ENCODE data around the gene RIPOR2.
A peak's percentile ranks its signal among the peaks of the same experiment; 100 is the strongest.

RIPOR2 gene

GRCh38 chr6:24961852-24962251 lies 26.1 kb upstream of the RIPOR2 start:
- Histone ChIP-seq H3K9me3 (ENCODE audit: control insufficient read depth, insufficient read depth, low read depth, low read length) (no peaks in the 10 kb centered on the region), H3K36me3 (ENCODE audit: control insufficient read depth in 2 of 2, insufficient read depth in 1 of 2, low read length in 2 of 2) (no peaks in the 10 kb centered on the region), H3K4me1 (ENCODE audit: control insufficient read depth, insufficient read depth, low read length) (peaks cover 6% of the 10 kb centered on the region; the same call in 1 of the 2 replicates), H3K4me3 (ENCODE audit: low read depth, low read length) (no peak overlapping the region), H3K27ac (ENCODE audit: extremely low read depth, low read depth, low read length) (no peak overlapping the region)
- ChIA-PET POLR2A (no interaction called here), CTCF (interaction anchor here (0.6 to 3.4 kb wide), 5 partner anchors 25 to 528 kb away, joined by 3 to 16 read pairs (median 3); no protein-coding TSS in a partner anchor)
- TF ChIP-seq ZNF155 (tag by site-specific recombination; IDR thresholded peaks at IDR 0.05) (no peak), ZSCAN18 (tag by site-specific recombination; IDR thresholded peaks at IDR 0.05) (no peak), ZNF311 (tag by site-specific recombination; IDR thresholded peaks at IDR 0.05; ENCODE audit: borderline replicate concordance) (no peak), ZNF707 (tag by site-specific recombination; IDR thresholded peaks at IDR 0.05) (no peak), HIC1 (tag by site-specific recombination; IDR thresholded peaks at IDR 0.05) (no peak), BCL6B (tag by site-specific recombination; IDR thresholded peaks at IDR 0.05) (no peak), KLF7 (tag by site-specific recombination; IDR thresholded peaks at IDR 0.05; ENCODE audit: borderline replicate concordance) (no peak), ZNF830 (tag by site-specific recombination; IDR thresholded peaks at IDR 0.05; ENCODE audit: low read depth) (no peak), ZNF701 (tag by site-specific recombination; IDR thresholded peaks at IDR 0.05) (no peak), ZNF571 (tag by site-specific recombination; IDR thresholded peaks at IDR 0.05) (no peak), ZNF174 (tag by site-specific recombination; IDR thresholded peaks at IDR 0.05) (no peak), SCRT1 (tag by site-specific recombination; IDR thresholded peaks at IDR 0.05; ENCODE audit: borderline replicate concordance) (no peak), ZNF24 (tag by site-specific recombination; IDR thresholded peaks at IDR 0.05) (no peak), ZNF362 (tag by site-specific recombination; IDR thresholded peaks at IDR 0.05) (no peak), MYNN (tag by site-specific recombination; IDR thresholded peaks at IDR 0.05; ENCODE audit: borderline replicate concordance) (no peak), ZNF37A (tag by site-specific recombination; IDR thresholded peaks at IDR 0.05) (no peak)

- H3K27ac ChIP-seq (ENCODE audit: extremely low read depth, low read depth, low read length) = no peak overlapping the region
- no peak overlapping the region for H3K4me3 ChIP-seq (ENCODE audit: low read depth, low read length)
- no peaks in the 10 kb centered on the region for H3K36me3 ChIP-seq (ENCODE audit: control insufficient read depth in 2 of 2, insufficient read depth in 1 of 2, low read length in 2 of 2)
- ChIA-PET CTCF (interaction anchor here (2.8 to 3.4 kb wide), 2 partner anchors 28 to 30 kb away, joined by 12 to 16 read pairs; no protein-coding TSS in a partner anchor), POLR2A (no interaction called here)
- H3K4me1 ChIP-seq (ENCODE audit: control insufficient read depth, insufficient read depth, low read length) = peaks cover 6% of the 10 kb centered on the region; the same call in 1 of the 2 replicates
- no peaks in the 10 kb centered on the region for H3K9me3 ChIP-seq (ENCODE audit: control insufficient read depth, insufficient read depth, low read depth, low read length)
- TF ChIP-seq ZNF311 (tag by site-specific recombination; IDR thresholded peaks at IDR 0.05; ENCODE audit: borderline replicate concordance) (no peak), ZNF112 (tag by site-specific recombination; IDR thresholded peaks at IDR 0.05) (no peak), ZNF580 (tag by site-specific recombination; IDR thresholded peaks at IDR 0.05) (peak; percentile 78), KLF16 (tag by site-specific recombination; IDR thresholded peaks at IDR 0.05) (no peak), ZNF37A (tag by site-specific recombination; IDR thresholded peaks at IDR 0.05) (no peak), ZNF175 (tag by site-specific recombination; IDR thresholded peaks at IDR 0.05) (no peak), ZNF394 (tag by site-specific recombination; IDR thresholded peaks at IDR 0.05; ENCODE audit: borderline replicate concordance) (no peak), ZIC2 (tag by site-specific recombination; IDR thresholded peaks at IDR 0.05) (peak; percentile 73), ZNF157 (tag by site-specific recombination; IDR thresholded peaks at IDR 0.05) (no peak), ZXDB (tag by site-specific recombination; IDR thresholded peaks at IDR 0.05) (no peak), ZNF585B (tag by site-specific recombination; IDR thresholded peaks at IDR 0.05) (no peak), ZNF76 (tag by site-specific recombination; IDR thresholded peaks at IDR 0.05; ENCODE audit: borderline replicate concordance, low read depth) (no peak), ZNF843 (tag by site-specific recombination; IDR thresholded peaks at IDR 0.05) (peak; percentile 93), ZNF639 (tag by site-specific recombination; IDR thresholded peaks at IDR 0.05) (no peak), IKZF3 (tag by site-specific recombination; IDR thresholded peaks at IDR 0.05) (0 out of 2 replicates have a peak, but pooled peaks have one; percentile 45)
Observed at GRCh38 chr6:24960991-24961475, 25.3 kb upstream of the RIPOR2 start.

Data from HEK293 (cell line).